Neutrophil (primary cell): ENCODE results near the gene MUC2.

ENCODE experiments used
- H3K27ac ChIP-seq: fragments of 200-600 bp; sonication (generic); 2 replicates; pipeline ENCODE4 v1.5.1; 2016; ENCODE audit warnings: mild to moderate bottlenecking, moderate library complexity
- H3K27me3 ChIP-seq: fragments of 200-600 bp; sonication (generic); 2 replicates; pipeline ENCODE4 v1.6.0; 2016; ENCODE audit warnings: mild to moderate bottlenecking
- H3K36me3 ChIP-seq: fragments of 200-600 bp; sonication (generic); 2 replicates; pipeline ENCODE4 v1.5.1; 2017
- H3K4me1 ChIP-seq, 2 experiments: fragments of 200-600 bp in 1 of 2; sonication (generic) in 1 of 2; 1 replicate in 1 of 2; 2 replicates in 1 of 2; pipeline versions ENCODE4 v1.5.1 to v1.6.1; 2013 to 2016; ENCODE audit warnings: low read depth in 1 of 2, low read length in 1 of 2, mild to moderate bottlenecking in 1 of 2, moderate library complexity in 1 of 2; ENCODE audit not compliant: control insufficient read depth in 1 of 2, insufficient read depth in 1 of 2
- H3K4me3 ChIP-seq, 2 experiments: fragments of 200-600 bp in 1 of 2; sonication (generic) in 1 of 2; 1 replicate in 1 of 2; 2 replicates in 1 of 2; pipeline ENCODE4 v1.5.1; 2013 to 2016; ENCODE audit warnings: low read depth in 1 of 2, low read length in 1 of 2, mild to moderate bottlenecking in 1 of 2, moderate library complexity in 1 of 2
- H3K9me3 ChIP-seq: fragments of 200-600 bp; sonication (generic); 2 replicates; pipeline ENCODE4 v1.5.1; 2016
- CTCF ChIP-seq: fragments of 200-600 bp; sonication (generic); IDR thresholded peaks from 2 replicates; pipeline ENCODE4 v1.5.1; 2016; ENCODE audit warnings: antibody characterized with exemption

The MUC2 gene

DNA sequence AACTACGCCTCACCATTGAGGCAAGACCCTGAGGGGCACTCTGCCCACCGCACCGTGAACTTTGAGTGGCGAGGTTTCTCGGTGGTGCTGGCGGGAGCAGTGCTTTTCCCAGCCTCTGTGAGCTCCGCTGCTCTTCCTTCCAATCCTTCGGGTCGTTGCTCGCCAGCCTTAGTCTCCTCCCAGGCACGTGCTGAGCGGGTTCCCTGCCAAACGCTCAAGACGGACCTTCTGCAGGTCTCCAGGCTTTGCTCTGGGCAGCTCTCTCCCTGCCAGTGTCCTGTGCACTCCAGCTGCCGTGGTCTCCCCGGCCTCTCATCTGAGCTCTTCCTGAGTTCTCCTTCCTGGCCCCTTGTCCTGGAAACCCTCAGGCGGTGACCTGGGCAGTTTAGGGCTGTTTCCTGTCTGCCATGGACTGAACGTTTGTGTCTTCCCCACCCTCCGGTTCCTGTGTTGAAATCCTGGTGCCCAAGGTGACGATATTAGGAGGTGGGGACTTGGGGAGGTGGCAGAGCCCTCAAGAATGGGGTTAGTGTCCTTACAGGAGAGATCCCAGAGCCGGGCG is 27.0 kb upstream of the MUC2 start:
- Histone ChIP-seq H3K4me3 (no peak overlapping the region), H3K27me3 (no peaks in the 10 kb centered on the region), H3K4me1 (peaks cover 24 to 36% of the 10 kb centered on the region in 2 experiments), H3K9me3 (no peaks in the 10 kb centered on the region), H3K36me3 (no peaks in the 10 kb centered on the region), H3K27ac (no peak overlapping the region)
- no peak for TF ChIP-seq CTCF

DNA sequence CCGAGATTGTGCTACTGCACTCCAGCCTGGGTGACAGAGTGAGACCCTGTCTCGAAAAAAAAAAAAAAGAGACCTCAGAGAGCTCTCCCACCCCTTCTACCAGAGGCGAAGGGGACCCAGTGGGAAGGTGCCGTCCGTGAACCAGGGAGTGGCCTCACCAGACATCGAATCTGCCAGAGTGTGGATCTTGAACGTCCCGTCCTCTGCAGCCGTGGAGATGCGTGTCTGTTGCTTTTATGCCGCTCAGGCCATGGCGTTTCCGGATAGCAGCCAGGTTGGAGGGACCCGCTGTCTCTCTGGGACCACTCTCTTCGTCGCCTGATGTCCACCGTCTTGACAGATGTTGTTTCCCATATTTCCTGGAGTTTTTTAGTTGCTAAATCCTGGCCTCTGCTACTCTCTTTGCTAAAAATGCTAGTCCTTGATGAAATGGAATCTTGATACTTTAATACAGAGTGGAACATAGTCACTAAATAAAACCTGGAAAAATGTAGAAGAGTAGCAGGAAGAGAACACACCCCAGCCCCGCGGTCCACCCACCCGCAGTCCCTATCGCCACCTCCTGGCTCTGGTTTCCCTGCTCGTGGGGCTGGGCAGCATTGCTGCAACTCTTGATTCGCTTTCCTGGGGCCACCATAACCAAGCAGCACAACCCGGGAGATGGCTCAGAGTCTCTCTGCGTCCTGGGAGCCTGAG is 26.2 kb upstream of the MUC2 start:
- Histone ChIP-seq H3K4me1 (peaks cover 24 to 36% of the 10 kb centered on the region in 2 experiments), H3K27me3 (no peaks in the 10 kb centered on the region), H3K36me3 (no peaks in the 10 kb centered on the region), H3K27ac (no peak overlapping the region), H3K4me3 (no peak overlapping the region), H3K9me3 (no peaks in the 10 kb centered on the region)
- TF ChIP-seq CTCF = no peak

DNA sequence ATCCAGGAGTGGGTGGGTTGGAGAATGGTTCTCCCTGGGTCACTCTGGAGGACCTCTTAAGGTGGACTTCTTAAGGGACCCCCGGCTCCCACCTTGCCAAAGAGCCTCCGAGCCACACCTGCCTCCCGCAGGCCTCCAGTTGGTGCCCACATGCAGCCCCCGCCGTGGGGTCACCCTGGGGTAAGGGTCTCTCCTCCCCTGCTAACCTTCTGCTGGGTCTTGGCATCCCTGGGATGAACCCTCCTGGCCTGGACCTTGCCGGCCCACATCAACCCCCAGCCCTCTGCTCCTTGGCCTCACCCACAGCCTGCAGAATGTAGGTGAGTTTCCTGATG is 25.6 kb upstream of the MUC2 start:
- H3K4me1 ChIP-seq = peaks cover 24 to 36% of the 10 kb centered on the region in 2 experiments
- no peaks in the 10 kb centered on the region for H3K27me3 ChIP-seq
- no peak overlapping the region for H3K27ac ChIP-seq
- TF ChIP-seq CTCF = no peak
- no peaks in the 10 kb centered on the region for H3K36me3 ChIP-seq
- H3K9me3 ChIP-seq = no peaks in the 10 kb centered on the region
- H3K4me3 ChIP-seq = no peak overlapping the region

DNA sequence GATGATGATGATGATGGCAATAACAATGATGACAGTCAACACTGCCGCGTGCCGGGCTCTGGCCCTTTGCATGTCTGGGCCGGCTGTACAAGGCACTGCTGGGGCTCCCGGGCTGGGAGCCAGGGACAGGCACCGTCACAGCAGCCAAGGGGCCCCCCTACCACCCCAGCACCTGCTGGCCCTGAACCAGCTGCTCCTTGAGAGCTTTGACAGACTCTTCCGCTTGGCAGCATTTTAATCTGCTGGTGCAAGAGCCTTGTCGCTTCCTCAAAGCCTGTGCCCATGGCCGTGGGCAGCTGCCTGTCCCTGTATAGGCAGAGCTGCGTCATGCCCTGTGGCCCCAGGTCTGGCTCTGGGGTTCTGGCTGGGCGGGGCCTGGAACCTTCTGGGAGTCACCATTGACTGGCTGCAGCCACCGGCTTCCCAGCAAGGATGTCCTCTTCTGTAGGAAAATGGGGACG is 25.2 kb upstream of the MUC2 start:
- TF ChIP-seq CTCF = no peak
- H3K36me3 ChIP-seq = no peaks in the 10 kb centered on the region
- no peak overlapping the region for H3K4me3 ChIP-seq
- H3K27ac ChIP-seq = no peak overlapping the region
- H3K9me3 ChIP-seq = no peaks in the 10 kb centered on the region
- H3K27me3 ChIP-seq = no peaks in the 10 kb centered on the region
- H3K4me1 ChIP-seq = peaks cover 24 to 36% of the 10 kb centered on the region in 2 experiments

GRCh38 chr11:1049911-1050580 is 24.6 kb upstream of the MUC2 start:
- TF ChIP-seq CTCF = no peak
- Histone ChIP-seq H3K4me3 (no peak overlapping the region), H3K4me1 (peaks cover 24 to 36% of the 10 kb centered on the region in 2 experiments), H3K9me3 (no peaks in the 10 kb centered on the region), H3K36me3 (no peaks in the 10 kb centered on the region), H3K27me3 (no peaks in the 10 kb centered on the region), H3K27ac (no peak overlapping the region)
